GM12865 (cell line): ENCODE results near the gene MAB21L3.

ENCODE experiments used
- DNase-seq: peaks from one replicate; pipeline ENCODE4 v3.0.0; 2010; ENCODE audit warnings: low read depth
- H3K4me3 ChIP-seq: 2 replicates; pipeline ENCODE4 v1.5.1; 2011; ENCODE audit warnings: mild to moderate bottlenecking, low read depth, low read length, control low read depth
- CTCF ChIP-seq: IDR thresholded peaks from 2 replicates; pipeline ENCODE4 v1.5.1; 2011; ENCODE audit warnings: low read length, control low read depth, low read depth, inconsistent platforms; ENCODE audit not compliant: insufficient read depth; ENCODE audit errors: missing control alignments

MAB21L3 gene

GRCh38 chr1:116126281-116126680 is 15.1 kb downstream of the MAB21L3 start:
- no peak for TF ChIP-seq CTCF
- no peak for DNase-seq
- no peak overlapping the region for H3K4me3 ChIP-seq

GRCh38 chr1:116127123-116127847 is 16.1 kb downstream of the MAB21L3 start:
- no peak for TF ChIP-seq CTCF
- no peak overlapping the region for H3K4me3 ChIP-seq
- no peak for DNase-seq

- no peak for DNase-seq
- no peak overlapping the region for H3K4me3 ChIP-seq
- no peak for TF ChIP-seq CTCF
Observed at GRCh38 chr1:116127848-116128540, 16.8 kb downstream of the MAB21L3 start.

GRCh38 chr1:116128664-116129063 is 17.5 kb downstream of the MAB21L3 start:
- no peak for TF ChIP-seq CTCF
- no peak overlapping the region for H3K4me3 ChIP-seq
- no peak for DNase-seq

GRCh38 chr1:116129537-116129936 is 18.3 kb downstream of the MAB21L3 start:
- no peak overlapping the region for H3K4me3 ChIP-seq
- no peak for DNase-seq
- TF ChIP-seq CTCF = no peak

GRCh38 chr1:116130356-116130755 is 19.2 kb downstream of the MAB21L3 start:
- TF ChIP-seq CTCF = no peak
- no peak for DNase-seq
- no peak overlapping the region for H3K4me3 ChIP-seq
